HCT116 (cell line): ENCODE data around the gene KIAA0825. TPM values are rescaled to one million over a fixed set of nuclear protein-coding genes. Genes with fewer than 3 reads are reported as not detected.
"Not testable (repeated sequence)": the region's sequence is repeated elsewhere in the genome, so short reads cannot be mapped to it uniquely, and the experiment has no call there.

Experiments used
- ATAC-seq: fragments of 200-7000 bp; cut with Tn5 transposase; 2 replicates; pipeline ENCODE4 v1.9.1; 2020; ENCODE audit warnings: mild to moderate bottlenecking, moderate library complexity
- BruUV-seq: library from RNA; stranded (reverse); fragments of 400-500 nt; replicated peaks from 2 replicates; lab custom pipeline; 2021; lab: Mats Ljungman, UMichigan
- CTCF ChIA-PET: fragments of 300-600 bp; sonication (Branson Sonifier 250); formaldehyde crosslinking; loops from one replicate; lab custom pipeline; 2021; ENCODE audit warnings: antibody characterized with exemption; lab: Charles Lee
- POLR2A ChIA-PET: fragments of 300-600, 350-600 bp; sonication (Branson Sonifier 250); formaldehyde crosslinking; loops from one replicate; lab custom pipeline; 2021; ENCODE audit warnings: antibody characterized with exemption; lab: Charles Lee
- RAD21 ChIA-PET, 2 experiments: fragments of 300-600 bp; sonication (Branson Sonifier 250); formaldehyde crosslinking; loops; one replicate each; lab custom pipeline; 2023; ENCODE audit warnings: low total read pairs in 2 of 2; ENCODE audit not compliant: uncharacterized antibody in 2 of 2, unreplicated experiment in 2 of 2, low non-redundant PET in 1 of 2; lab: Charles Lee
- DNase-seq: peaks from one replicate; pipeline ENCODE4 v3.0.0-alpha.2; 2010; ENCODE audit warnings: low read depth, low spot score
- H2AFZ ChIP-seq: fragments of 200-600 bp; shearing (Covaris generic), sonication (generic); 2 replicates; pipeline ENCODE4 v1.6.1; 2017; ENCODE audit warnings: low read depth, mixed run types, mixed read lengths, antibody characterized with exemption, low read length; ENCODE audit not compliant: poor library complexity, severe bottlenecking
- H3K27ac ChIP-seq: 2 replicates; pipeline ENCODE4 v1.5.1; 2012; ENCODE audit warnings: low read depth, low read length
- H3K27me3 ChIP-seq: fragments of 200-600 bp; sonication (generic); 2 replicates; pipeline ENCODE4 v1.6.1; 2016; ENCODE audit warnings: mixed run types, low read length, mixed read lengths; ENCODE audit not compliant: insufficient read depth
- H3K36me3 ChIP-seq, 2 experiments: fragments of 200-500 bp in 1 of 2; fragments of 200-600 bp in 1 of 2; sonication (Bioruptor generic) in 1 of 2; sonication (generic) in 1 of 2; 2 replicates each; pipeline versions ENCODE4 v1.5.1 to v1.6.1; 2014 to 2016; ENCODE audit warnings: low read length in 2 of 2, inconsistent platforms in 1 of 2, mixed read lengths in 1 of 2, mixed run types in 1 of 2; ENCODE audit not compliant: insufficient read depth in 2 of 2, control insufficient read depth in 1 of 2
- H3K4me1 ChIP-seq, 2 experiments: fragments of 200-600 bp in 1 of 2; sonication (generic) in 1 of 2; 2 replicates each; pipeline versions ENCODE4 v1.5.1 to v1.6.1; 2012 to 2017; ENCODE audit warnings: low read length in 2 of 2, inconsistent platforms in 1 of 2, mild to moderate bottlenecking in 1 of 2, mixed read lengths in 1 of 2, mixed run types in 1 of 2, moderate library complexity in 1 of 2; ENCODE audit not compliant: insufficient read depth in 2 of 2, control insufficient read depth in 1 of 2
- H3K4me2 ChIP-seq: fragments of 200-600 bp; sonication (generic); 2 replicates; pipeline ENCODE4 v1.6.1; 2017; ENCODE audit warnings: mixed run types, low read length, mixed read lengths
- H3K4me3 ChIP-seq, 2 experiments: fragments of 200-600 bp in 1 of 2; sonication (generic) in 1 of 2; replicated peaks in 1 of 2; 2 replicates each; pipeline ENCODE4 v1.5.1; 2011 to 2016; ENCODE audit warnings: low read length in 2 of 2, control low read depth in 1 of 2, low read depth in 1 of 2, mild to moderate bottlenecking in 1 of 2, mixed read lengths in 1 of 2, mixed run types in 1 of 2
- H3K79me2 ChIP-seq: fragments of 200-600 bp; sonication (generic); 2 replicates; pipeline ENCODE4 v1.6.1; 2017; ENCODE audit warnings: mild to moderate bottlenecking, mixed run types, low read length, moderate library complexity, mixed read lengths; ENCODE audit not compliant: insufficient read depth
- H3K9ac ChIP-seq: fragments of 200-600 bp; sonication (generic); 2 replicates; pipeline ENCODE4 v1.6.1; 2016; ENCODE audit warnings: low read length, mixed read lengths
- H3K9me2 ChIP-seq: fragments of 200-600 bp; sonication (generic), shearing (Covaris generic); 2 replicates; pipeline ENCODE4 v1.6.1; 2017; ENCODE audit warnings: mixed run types, mild to moderate bottlenecking, moderate library complexity; ENCODE audit not compliant: insufficient read depth
- H3K9me3 ChIP-seq, 2 experiments: fragments of 200-500 bp in 1 of 2; fragments of 200-600 bp in 1 of 2; sonication (Bioruptor generic) in 1 of 2; sonication (generic) in 1 of 2; 2 replicates each; pipeline ENCODE4 v1.6.1; 2014 to 2017; ENCODE audit warnings: low read length in 2 of 2, mixed read lengths in 2 of 2, inconsistent platforms in 1 of 2, low read depth in 1 of 2, mild to moderate bottlenecking in 1 of 2, mixed run types in 1 of 2, moderate library complexity in 1 of 2; ENCODE audit not compliant: control insufficient read depth in 1 of 2, insufficient read depth in 1 of 2
- H4K20me1 ChIP-seq: fragments of 200-600 bp; sonication (generic), shearing (Covaris generic); 2 replicates; pipeline ENCODE4 v1.6.1; 2017; ENCODE audit warnings: mixed run types, mild to moderate bottlenecking, moderate library complexity; ENCODE audit not compliant: insufficient read depth
- FOSL1 ChIP-seq: IDR thresholded peaks from 2 replicates; pipeline ENCODE4 v1.6.1; 2012; ENCODE audit warnings: low read depth
- MAX ChIP-seq: IDR thresholded peaks from 2 replicates; pipeline ENCODE4 v1.6.1; 2012
- POLR2AphosphoS5 ChIP-seq: IDR thresholded peaks from 2 replicates; pipeline ENCODE4 v1.6.1; 2011; ENCODE audit warnings: mild to moderate bottlenecking, low read depth, low read length, moderate library complexity
- REST ChIP-seq: IDR thresholded peaks from 2 replicates; pipeline ENCODE4 v1.6.1; 2012; ENCODE audit warnings: low read depth
- YY1 ChIP-seq: IDR thresholded peaks from 2 replicates; pipeline ENCODE4 v1.6.1; 2011; ENCODE audit warnings: low read length, low read depth, moderate library complexity, mild to moderate bottlenecking; ENCODE audit not compliant: insufficient replicate concordance; ENCODE audit errors: extremely low read depth
- ZNF274 ChIP-seq: fragments of 200-500 bp; sonication (Bioruptor generic); IDR thresholded peaks from 2 replicates; pipeline ENCODE4 v1.6.1; 2014; ENCODE audit warnings: mild to moderate bottlenecking, low read depth, low read length, inconsistent platforms
- intact Hi-C: fragments of 100-400 bp; cut with micrococcal nuclease; formaldehyde crosslinking; loops from 2 replicates; pipeline ENCODE4 v1.10.0; 2022
- total RNA-seq: library from RNA; stranded (reverse); gene quantifications from one replicate; pipeline ENCODE4 v1.2.1, GENCODE V29; 2021; ENCODE audit not compliant: unreplicated experiment

KIAA0825 gene
- total RNA-seq, 1 experiment from 2014 or later, result 1.4 TPM

GRCh38 chr5:94153736-94154450 lies 464.5 kb downstream of the KIAA0825 start:
- Histone ChIP-seq H3K27ac (no peak overlapping the region), H3K4me2 (no peak overlapping the region), H3K36me3 (no peaks in the 10 kb centered on the region), H3K4me3 (no peak overlapping the region), H3K27me3 (no peaks in the 10 kb centered on the region), H3K9ac (no peak overlapping the region), H3K4me1 (no peaks in the 10 kb centered on the region), H3K79me2 (no peaks in the 10 kb centered on the region), H2AFZ (no peak overlapping the region), H4K20me1 (no peaks in the 10 kb centered on the region), H3K9me2 (no peaks in the 10 kb centered on the region), H3K9me3 (no peaks in the 10 kb centered on the region)
- DNase-seq (no peak), ATAC-seq (no peak)
- TF ChIP-seq POLR2AphosphoS5 (no peak), YY1 (no peak), ZNF274 (no peak), REST (no peak), FOSL1 (no peak), MAX (no peak)
- intact Hi-C loops, result no loop called here
- no TSS peak for BruUV-seq
- ChIA-PET RAD21 (no interaction called here), POLR2A (no interaction called here), CTCF (no interaction called here)

GRCh38 chr5:94143621-94144020 lies 474.8 kb downstream of the KIAA0825 start:
- H3K36me3 ChIP-seq, H3K79me2 ChIP-seq, H3K27me3 ChIP-seq, H3K4me2 ChIP-seq, ATAC-seq, H3K27ac ChIP-seq, H3K9me2 ChIP-seq, H3K4me3 ChIP-seq, H4K20me1 ChIP-seq, RAD21 ChIA-PET, CTCF ChIA-PET, DNase-seq, POLR2A ChIA-PET, H3K4me1 ChIP-seq, H3K9ac ChIP-seq, H2AFZ ChIP-seq, BruUV-seq, H3K9me3 ChIP-seq, intact Hi-C loops: not testable (repeated sequence)
